ENCODE data around the gene LRP4.

- TF ChIP-seq CTCF (IDR thresholded peaks at IDR 0.05; ENCODE audit: control extremely low read depth in 1 of 3, insufficient read depth in 1 of 3, low read depth in 1 of 3, low read length in 3 of 3) (no peak), BACH1 (IDR thresholded peaks at IDR 0.05; ENCODE audit: low read length) (no peak), POLR2A (IDR thresholded peaks at IDR 0.05; ENCODE audit: control extremely low read depth in 1 of 2, low read depth in 2 of 2, low read length in 2 of 2) (no peak), CHD2 (IDR thresholded peaks at IDR 0.05; ENCODE audit: low read length) (no peak), KDM1A (IDR thresholded peaks at IDR 0.05; ENCODE audit: borderline replicate concordance, low read length) (no peak), RXRA (IDR thresholded peaks at IDR 0.05; ENCODE audit: insufficient read depth, low read depth, low read length) (no peak), PHF8 (conservative IDR thresholded peaks at IDR 0.05; ENCODE audit: low read depth, low read length) (no peak), CHD1 (IDR thresholded peaks at IDR 0.05; ENCODE audit: low read depth, low read length) (no peak), CREB1 (IDR thresholded peaks at IDR 0.05) (no peak), USF2 (IDR thresholded peaks at IDR 0.05; ENCODE audit: low read length) (no peak), EGR1 (IDR thresholded peaks at IDR 0.05; ENCODE audit: borderline replicate concordance, low read depth, low read length) (no peak), EP300 (IDR thresholded peaks at IDR 0.05; ENCODE audit: borderline replicate concordance in 1 of 2, low read depth in 2 of 2, low read length in 2 of 2) (no peak)
These were observed 40.8 kb downstream of the LRP4 start for GRCh38 chr11:46877580-46877979.
